Stimulated activated CD4-positive, alpha-beta T cell treated with anti-CD3 and anti-CD28 coated beads, Interleukin-2, amount 100 ng/mL, for 4 hours (primary cell): Measurements from ENCODE around the gene IKBKE.

ENCODE experiments used
- DNase-seq: peaks from one replicate; pipeline ENCODE4 v3.0.0-alpha.2; 2020; ENCODE audit warnings: low read depth

Gene IKBKE

DNA sequence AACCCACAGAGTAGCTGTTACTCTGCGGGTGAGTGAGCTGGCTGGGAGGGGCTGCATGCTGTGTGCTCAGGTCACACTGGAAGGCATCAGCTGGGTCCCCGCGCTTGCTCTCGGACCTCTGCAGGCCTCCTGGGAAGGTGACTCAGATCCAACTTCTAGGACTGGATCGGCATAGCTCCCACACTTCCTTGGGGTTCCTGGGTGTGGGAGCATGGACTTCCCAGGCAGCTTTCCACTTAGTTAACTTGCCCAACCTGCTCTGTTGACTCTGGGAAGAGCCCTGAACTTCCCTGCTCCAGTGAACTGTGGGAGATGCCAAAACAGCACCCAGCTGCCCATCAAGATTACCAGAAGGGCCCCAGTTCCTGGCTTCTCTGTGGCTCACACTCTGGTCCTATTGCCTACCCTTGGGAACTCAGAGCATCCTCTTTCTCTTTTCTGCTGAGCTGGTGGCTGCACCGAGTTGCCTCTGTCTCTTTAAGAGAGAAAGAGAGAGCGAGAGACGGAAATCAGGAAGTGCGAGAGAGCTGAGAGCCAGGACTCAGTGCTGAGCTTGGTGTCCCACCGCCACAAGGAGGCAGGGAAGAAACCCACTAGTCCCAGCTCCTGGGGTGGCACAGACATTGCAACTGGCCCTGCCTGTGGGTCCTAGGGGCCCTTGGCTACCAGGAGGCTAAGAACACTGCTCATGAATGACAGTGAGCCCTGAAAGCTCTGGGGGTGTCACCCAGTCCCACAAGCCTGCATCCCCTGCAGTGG, at the start of gene IKBKE:
Gene IKBKE (plus strand): TSS at position 544 of the 759 bp plus-strand sequence. CDS start 2,752 bp downstream, outside the sequence.
- DNase-seq: no peak

DNA sequence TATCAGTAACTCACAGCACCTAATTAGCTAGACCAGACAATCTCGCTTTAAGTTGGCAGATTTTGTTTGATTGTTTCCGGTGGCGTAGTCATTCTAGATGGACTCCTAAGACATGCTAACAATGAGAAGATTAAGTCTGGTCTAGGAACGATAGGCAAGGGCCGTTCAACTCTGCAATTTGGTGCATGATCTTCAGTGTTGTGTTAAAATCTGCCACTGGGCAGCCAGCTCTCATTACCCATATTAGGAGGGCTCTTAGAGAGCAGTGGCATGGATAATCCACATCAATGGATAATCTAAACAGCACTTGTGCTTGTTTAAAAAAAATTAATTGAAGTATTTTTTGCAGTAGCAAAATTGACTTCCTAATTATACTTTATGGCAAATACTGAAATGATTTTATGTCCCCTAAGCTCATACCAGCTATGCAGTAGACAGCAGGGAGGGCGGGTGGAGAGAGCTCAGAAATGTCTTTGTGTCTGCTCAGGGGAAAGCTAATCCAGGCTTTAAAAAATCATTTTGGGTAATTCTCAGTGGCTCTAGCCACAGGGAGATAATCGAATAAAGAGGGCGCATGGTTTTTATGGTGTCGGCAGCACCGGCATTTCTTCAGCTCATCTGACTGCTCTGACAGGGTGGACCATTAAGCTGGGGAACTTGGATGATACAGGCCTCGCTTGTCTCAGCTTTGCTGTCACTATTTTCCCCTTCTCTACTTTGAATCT, 48.5 kb upstream of the IKBKE start:
- DNase-seq: no peak

DNA sequence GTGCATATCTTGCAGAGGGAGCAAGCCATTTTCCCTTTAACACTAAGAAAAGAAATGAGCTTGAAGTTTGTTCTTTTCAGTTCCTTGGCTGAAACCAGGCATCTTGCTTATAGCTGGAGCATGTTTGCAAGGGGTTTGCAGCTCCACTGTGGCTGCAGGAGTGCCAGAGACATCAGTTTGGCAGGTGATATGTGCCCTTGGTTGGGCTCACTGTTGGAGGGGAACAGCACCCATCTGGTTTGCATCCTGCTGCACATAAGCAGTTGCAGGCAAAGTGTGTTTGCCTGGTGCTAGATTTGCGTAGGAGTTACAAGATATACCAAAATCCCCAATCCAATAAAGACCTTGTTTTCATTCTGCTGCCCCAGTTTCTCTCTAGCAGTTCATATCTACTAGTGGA, 47.8 kb upstream of the IKBKE start:
- no peak for DNase-seq

DNA sequence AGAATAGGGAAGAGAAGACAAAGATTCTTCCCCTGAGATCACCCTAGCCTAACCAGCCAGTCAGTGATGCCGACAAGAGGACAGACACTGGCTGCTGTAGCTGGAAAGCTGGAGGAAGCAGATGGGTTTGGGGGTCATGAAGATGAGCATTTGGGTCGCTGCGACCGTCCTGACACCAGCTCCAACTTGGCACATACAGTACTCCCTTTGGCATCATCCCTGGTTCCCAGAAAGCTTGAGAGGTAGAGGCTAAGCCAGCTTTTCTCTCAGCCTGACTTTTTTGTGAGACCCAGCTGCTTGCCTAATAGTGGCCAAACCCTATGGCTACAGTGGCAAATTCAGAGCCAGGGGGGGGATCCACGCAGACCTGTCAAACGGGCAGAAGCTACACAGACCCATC, 43.0 kb upstream of the IKBKE start:
- DNase-seq: no peak

DNA sequence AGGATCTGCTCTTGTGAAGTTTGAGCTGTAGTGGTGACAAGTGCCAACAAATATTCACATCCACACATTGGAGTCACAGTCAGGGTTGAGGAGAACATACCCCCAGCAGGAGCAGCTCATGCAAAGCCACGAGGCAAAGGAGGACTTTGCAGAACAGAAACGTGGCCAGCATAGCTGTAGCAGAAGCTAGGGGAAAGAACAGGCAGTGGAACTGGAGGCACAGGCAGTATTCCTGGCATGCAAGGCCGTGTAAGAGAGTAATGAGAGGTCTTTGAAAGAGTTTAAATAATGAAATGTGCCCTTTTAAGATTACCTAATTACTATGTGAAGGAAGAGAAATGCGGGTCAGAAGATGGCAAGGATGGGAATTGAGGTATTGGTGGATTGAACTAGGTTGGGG, 40.9 kb upstream of the IKBKE start:
- DNase-seq: no peak

DNA sequence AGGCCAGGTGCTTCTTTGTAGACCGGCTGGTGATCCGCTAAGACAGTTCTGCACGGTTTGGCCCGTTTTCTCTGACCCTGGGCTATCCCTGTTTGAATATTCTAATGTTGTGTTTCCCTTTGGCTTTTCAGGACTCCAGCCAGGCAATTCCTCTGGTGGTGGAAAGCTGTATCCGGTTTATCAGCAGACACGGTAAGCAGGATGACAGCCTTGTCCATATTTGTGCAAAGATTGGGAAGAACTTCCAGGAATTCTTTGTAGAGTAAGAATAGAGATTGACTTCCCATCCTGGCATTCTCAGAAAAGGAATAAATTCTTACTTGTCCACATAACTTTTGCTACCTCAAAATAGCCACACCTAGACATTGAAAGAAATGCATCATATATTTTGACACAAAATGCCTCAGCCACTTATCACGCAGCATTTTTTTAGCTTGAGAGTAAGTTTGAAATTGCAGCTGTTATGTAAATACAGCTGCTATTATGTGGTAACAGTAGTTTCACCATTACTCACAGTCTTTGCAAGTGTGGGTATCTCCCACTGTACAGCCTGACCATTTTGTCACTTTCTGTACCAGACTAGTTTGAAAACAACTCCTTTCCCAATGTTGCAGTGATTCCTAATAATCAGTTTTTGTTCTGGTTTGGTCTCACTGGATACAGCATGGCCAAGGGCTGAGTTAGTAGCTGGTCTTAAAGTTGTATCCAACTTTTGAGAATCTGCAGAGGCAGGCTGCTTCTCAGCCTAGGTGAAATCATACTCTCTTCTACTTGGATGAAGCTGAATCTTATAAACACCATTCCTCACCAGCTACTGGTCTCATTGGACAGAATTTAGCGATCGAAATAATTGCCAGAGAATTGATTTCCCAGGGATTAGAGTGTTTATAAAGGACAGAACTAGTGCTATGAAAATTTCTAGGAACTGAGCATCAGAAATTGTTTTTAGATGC, 40.0 kb upstream of the IKBKE start:
- DNase-seq: no peak

DNA sequence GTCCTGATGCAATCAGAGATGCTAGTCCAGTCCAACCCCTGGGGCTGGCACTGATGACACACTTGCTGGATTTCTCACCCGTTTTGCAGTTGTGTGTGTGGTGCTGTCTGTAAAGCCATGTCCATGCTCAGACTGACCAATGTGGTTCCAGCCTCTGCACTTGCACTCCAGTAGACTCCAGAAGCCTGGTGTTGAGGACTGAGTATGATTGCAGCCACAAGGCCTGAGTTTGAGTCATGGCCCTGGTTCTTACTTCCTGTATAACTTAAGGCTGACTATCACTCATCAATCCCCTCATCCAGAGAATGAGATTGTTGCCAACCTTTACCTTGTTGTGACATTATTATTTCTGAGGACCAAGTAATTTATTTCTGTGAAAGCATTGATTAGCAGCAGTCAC, 34.8 kb upstream of the IKBKE start:
- no peak for DNase-seq

DNA sequence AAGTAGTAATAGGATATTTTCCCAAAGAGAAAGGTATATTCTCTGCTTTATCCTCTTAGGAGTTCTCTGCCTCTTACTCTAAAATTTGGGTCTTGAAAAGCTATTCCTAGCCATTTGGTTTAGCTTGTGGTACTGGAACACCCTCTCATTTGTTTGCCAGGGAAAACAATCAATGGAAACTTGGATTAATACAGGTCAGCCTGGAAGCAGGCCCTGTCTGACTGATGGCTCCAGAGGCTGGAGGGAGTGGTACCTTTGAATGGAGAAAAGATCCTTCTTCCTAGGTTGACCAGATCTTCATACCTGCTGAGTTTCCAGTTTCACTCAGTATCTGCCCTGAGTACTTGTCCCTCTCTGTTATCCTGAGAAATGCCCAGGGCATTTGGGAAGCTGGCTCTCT, 31.7 kb upstream of the IKBKE start:
- DNase-seq: no peak

DNA sequence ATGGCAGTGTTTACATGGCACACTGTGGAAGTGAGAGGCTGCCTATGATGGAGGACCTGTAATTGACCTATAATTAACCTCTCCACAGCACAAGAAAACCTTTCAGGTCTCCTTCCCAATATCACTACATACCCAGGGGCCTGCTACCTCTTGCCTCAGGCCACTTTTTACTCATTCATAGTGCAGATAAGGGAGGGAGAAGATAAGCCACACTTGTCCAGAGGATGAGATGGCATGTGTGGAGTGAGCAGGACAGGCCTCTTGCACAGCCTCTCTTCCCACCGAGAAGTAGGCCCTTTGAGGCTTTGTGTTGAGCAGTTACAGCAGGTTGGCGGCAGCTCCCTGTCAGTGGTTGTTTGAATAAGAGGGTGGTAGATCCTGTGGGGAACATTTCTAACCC, 31.1 kb upstream of the IKBKE start:
- no peak for DNase-seq

DNA sequence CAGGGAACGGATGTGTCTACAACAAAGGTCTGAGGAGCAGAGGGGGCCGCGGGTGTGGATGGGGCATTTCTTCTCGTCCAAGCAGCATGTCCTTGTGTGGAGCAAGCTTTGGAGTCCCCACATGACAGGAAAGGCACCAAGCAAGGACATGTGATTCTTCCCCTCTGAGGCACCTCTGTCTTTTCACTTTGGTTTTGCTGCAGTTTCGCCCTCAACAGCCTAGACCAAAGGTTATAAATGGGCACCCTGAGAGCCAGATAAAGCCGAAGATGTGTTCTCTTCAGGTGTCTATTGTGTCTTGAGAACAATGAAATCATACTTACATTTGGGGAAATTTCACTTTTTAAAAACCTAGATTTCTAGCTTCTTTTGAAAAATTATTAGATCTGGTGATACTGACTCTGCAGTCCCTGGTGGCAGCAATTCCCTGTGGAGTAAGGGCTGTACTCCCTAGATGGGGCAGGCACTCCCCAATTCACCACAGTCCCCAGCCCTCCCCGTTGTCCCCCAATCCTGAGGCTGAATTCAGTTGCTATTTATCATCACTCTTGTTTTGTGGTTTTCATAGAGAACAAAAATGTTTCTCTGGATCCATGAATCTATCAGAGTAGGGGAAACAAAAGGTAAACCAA, 28.8 kb upstream of the IKBKE start:
- DNase-seq: no peak

DNA sequence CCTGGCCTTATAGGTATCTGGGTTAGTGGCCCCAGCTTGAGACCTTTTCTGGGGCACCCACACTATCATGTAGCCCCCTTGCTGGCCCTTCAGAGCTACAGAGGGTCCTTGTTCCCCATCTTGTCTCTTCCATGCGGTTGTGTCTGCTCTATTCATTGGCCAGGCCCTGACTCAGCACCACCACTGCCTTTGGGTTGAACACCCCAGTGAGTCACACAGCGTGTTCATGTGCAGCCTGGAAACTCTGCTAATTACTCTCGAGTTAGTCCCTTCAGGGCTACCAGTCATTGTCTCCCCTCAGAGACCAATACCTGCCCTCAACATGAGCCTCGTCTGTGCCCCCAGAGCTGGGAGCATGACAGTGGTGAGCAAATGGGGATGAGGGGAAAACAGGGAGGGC, 28.2 kb upstream of the IKBKE start:
- no peak for DNase-seq

DNA sequence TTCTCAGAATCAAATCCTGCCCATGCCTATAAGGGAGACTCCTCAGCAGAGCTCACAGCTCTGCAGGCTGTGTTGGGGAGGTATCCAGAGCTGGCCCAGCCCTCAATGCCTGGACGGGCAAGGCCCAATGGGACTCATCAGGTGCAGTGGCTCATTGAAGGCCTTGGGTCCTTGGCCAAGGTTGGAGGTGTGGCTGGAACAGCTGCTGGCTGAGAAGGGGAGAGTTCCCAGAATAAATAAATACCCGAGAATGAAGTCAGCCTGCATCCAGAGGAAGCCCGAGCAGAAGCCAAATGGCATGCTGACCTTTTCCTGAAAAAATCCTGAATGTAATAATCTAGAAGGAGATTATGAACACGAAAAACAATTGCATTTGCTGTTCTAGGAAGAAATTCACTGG, 25.2 kb upstream of the IKBKE start:
- DNase-seq: no peak

DNA sequence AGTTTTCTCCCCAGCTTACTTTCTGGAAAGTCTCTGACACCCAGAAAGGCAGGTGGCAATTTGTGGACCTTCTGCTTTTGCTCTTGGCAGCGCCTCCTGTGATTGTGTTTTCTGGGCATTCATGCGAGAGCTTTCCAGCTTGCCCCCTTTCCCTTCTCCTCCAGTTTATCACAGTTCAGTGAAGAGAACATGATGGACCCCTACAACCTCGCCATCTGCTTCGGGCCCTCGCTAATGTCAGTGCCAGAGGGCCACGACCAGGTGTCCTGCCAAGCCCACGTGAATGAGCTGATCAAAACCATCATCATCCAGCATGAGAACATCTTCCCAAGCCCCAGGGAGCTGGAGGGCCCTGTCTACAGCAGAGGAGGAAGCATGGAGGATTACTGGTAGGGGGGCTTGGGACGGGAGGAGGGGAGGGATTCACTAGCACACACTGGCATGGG, 24.3 kb upstream of the IKBKE start:
- DNase-seq: no peak

DNA sequence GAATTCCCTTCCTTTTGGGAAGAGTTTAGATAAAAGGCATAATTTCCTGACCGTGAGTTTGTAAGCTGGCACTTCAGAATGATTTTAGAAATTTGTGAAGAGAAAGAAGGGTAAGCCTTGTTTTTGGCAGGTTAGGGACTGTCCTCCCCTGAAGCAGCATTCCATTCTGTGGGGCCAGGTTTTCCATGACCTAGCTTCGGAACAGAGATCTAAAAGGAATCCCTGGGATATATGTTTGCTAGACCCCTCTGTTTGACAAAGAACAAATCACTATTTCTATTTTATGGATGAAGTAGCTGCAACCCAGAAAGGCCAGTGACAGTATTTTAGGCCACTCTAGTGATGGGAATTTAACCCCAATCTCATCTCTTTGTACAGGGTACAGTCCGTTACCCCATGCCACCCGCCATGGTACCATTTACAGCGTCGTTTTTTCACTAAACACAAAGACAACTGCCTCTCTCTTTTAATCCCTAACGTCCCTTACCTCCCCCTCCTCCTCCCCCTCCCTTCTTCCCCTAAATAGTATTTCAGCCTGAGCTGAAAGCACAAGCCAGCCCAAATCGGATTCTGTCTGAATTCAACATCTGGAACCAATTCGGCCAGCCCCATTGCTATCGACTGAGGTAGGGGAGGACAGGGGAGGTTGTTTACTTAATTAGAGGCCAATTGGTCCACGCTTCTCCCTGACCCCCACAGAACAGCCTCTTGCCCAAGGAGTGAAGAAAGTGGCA, 23.4 kb upstream of the IKBKE start:
- DNase-seq: no peak

DNA sequence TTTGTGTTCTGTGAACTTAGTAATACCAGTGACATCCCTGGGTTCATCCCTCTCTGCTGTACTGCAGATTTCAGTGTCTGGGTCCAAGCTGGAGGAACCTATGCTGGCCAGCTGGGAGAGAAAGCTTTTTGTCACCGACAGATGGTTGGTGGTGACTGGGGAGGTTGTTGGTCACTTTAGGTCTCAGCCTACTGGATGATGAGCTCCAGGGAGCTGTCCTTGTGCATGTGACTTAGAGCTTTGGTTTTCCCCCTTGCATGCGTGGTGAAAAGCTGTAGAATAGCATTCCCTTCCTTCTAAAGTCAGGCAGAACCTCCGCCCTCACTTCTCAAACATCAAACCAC, 22.9 kb upstream of the IKBKE start:
- DNase-seq: no peak

DNA sequence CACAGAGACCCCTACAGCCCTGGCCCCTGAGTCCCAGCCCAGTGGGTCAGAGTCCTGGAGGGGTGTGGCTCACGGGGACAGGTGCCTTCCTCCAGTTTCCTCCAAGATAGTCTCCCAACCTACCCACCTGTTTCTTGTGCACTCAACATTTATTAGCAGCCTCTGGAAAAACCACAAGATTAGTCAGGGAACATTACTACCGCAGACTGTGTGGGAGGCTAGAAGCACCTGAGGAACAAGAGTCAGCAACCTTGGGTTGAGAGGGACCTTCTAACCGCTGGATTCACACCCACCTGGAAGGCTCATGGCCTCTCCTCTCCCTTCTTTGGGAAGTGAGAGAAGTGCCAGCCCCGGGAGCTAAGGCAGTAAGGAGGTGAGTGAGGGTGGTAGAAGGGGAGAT, 22.5 kb upstream of the IKBKE start:
- no peak for DNase-seq

DNA sequence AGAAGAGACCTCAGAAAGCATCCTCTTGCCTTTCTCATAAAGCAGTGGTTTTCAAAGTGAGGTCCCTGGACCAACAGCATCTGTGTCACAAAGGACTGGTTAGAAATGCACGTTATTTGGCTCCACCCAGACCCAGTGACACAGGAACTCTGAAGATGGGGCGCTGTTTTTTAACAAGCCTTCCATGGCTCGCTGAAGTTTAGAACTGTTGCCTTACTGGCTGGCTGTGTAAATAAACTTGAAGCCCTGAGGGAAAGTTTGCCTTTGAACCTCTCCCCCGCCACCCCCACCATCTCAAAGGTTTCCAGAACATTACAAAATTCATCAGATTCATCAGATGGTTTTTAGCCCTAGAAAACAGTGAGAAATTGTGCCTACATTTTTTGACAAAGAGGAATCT, 21.8 kb upstream of the IKBKE start:
- no peak for DNase-seq

DNA sequence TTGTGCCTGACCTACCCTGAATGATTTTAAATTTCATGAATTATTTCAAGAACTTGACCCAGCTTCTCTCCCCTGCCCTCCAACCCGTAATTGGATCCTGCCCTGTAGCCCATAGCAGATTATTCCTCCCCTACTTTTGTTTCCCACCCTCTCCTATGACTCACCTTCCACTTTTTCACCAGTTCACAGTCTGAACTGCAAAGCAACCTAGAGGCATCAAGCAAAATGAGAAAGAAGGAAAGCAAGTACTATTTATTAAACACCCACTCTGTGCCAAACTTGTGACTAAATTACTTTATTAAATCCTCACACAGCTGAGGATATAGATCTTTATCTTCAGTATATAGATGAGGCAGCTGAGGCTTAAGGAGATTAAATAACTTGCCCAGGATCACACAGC, 20.7 kb upstream of the IKBKE start:
- DNase-seq: no peak

DNA sequence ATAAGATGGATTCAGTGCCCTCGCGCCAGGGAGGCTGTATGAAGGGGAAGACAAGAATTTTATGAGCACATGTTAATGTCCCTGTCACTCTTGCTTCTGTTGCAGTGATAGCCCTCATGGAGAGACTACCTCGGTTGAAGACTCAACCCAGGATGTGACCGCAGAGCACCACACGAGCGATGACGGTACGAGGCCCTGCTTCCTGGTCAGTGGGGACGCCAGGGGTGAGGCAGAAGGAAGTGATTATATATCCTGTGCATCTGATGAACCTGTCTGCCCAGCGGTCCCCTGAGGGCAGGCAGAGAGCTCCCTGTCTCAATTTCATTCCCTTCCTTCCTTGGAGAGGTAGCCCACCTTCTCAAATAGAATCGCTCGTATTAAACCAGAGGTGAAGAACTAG, 20.0 kb upstream of the IKBKE start:
- DNase-seq: no peak

DNA sequence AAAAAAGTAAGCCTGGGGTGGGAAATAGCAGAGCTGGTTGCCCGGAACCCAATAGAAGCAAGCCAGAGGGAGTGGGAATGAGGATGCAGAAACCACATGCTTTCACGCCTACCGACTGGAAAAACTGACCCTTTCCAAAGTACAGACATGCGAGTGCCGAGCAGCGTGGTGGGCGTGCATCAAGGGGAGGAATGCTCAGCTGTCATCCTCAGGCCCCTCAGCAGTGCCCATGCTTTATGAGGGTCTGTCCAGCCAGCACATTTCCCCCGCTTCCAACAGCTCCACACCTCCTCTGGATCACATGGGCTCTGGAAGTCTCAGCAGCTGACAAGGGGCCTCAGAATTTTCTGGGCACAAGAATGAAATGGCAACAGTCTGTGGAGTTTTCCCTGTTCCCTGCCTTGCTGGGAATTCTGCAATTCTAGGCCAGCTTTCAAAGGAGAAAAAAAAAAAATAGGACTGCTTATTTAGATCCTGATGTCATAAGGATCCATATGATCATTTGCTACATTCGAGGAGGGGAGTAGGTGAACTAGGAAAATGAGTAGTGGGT, 19.1 kb upstream of the IKBKE start:
- no peak for DNase-seq

DNA sequence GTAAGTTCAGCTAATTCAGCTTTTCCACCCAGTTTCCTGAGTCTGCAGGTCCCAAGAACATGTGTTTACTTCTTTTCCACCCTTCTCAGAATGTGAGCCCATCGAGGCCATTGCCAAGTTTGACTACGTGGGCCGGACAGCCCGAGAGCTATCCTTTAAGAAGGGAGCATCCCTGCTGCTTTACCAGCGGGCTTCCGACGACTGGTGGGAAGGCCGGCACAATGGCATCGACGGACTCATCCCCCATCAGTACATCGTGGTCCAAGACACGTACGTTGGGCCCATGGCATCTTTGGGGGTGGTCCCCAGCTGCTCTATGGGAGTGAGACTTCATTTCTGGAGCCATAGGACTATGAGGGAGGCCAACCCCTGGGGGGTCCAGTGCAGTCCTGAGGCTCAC, 17.2 kb upstream of the IKBKE start:
- DNase-seq: no peak
